ENCODE results near the gene NRTN. TPM values are rescaled to one million over a fixed set of nuclear protein-coding genes. Genes with fewer than 3 reads are reported as not detected.

Gene NRTN
- polyA plus RNA-seq, 1 donor (not counting 4 experiments of a cell fraction or from before 2014, with no cell fraction given), result not detected

DNA sequence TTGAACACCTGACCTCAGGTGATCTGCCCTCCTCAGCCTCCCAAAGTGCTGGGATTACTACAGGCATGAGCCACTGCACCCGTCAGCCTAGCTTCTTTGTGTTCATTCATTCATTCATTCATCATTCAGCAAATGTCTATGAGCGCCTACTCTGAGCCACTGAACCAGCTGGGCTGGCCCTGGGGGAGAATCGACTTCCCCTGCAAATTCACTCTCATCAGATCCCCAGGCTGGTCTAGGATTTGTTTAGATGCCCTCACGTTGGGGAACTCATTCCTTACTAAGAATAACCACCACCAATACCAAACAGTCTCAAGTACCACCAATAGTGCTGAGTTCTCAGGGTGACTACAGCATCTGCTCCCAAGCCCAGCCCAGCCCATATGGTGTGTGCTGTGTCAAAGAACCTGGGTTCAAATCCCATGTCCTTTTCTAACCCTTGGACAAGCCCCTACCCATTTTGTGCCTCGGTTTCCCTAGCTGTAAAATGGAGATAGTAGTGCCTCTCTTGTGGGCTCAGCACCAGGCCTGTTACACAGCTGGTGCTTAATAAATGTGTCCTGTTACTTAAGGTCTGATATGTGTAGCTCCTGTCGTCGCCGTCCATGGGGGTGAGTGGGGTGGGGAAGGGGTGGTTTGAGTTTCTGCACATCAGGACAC, 16.8 kb downstream of the NRTN start:
- no peak for TF ChIP-seq EZH2 (IDR thresholded peaks at IDR 0.05; ENCODE audit: low read length)
- TF ChIP-seq, protein P1, sequence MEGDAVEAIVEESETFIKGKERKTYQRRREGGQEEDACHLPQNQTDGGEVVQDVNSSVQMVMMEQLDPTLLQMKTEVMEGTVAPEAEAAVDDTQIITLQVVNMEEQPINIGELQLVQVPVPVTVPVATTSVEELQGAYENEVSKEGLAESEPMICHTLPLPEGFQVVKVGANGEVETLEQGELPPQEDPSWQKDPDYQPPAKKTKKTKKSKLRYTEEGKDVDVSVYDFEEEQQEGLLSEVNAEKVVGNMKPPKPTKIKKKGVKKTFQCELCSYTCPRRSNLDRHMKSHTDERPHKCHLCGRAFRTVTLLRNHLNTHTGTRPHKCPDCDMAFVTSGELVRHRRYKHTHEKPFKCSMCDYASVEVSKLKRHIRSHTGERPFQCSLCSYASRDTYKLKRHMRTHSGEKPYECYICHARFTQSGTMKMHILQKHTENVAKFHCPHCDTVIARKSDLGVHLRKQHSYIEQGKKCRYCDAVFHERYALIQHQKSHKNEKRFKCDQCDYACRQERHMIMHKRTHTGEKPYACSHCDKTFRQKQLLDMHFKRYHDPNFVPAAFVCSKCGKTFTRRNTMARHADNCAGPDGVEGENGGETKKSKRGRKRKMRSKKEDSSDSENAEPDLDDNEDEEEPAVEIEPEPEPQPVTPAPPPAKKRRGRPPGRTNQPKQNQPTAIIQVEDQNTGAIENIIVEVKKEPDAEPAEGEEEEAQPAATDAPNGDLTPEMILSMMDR (optimal IDR thresholded peaks at IDR 0.05 in 1 of 3, IDR thresholded peaks at IDR 0.05 in 1 of 3, conservative IDR thresholded peaks at IDR 0.05 in 1 of 3; ENCODE audit: extremely low read depth in 1 of 3, insufficient read depth in 2 of 3, low read length in 3 of 3), result no peak
- DNase-seq (ENCODE audit: low read depth, low spot score) (no peak), FAIRE-seq (no peak)
- Histone ChIP-seq H3K9me3 (ENCODE audit: control insufficient read depth, low read depth, low read length) (no peaks in the 10 kb centered on the region), H3K27me3 (ENCODE audit: control insufficient read depth, extremely low read depth, insufficient read depth, low read length) (peaks cover 6% of the 10 kb centered on the region), H3K4me3 (ENCODE audit: control insufficient read depth in 2 of 3, extremely low read depth in 1 of 3, insufficient read depth in 2 of 3, low read depth in 1 of 3, low read length in 3 of 3) (no peak overlapping the region), H3K36me3 (ENCODE audit: control insufficient read depth in 2 of 2, extremely low read depth in 1 of 2, insufficient read depth in 2 of 2, low read length in 2 of 2) (no peaks in the 10 kb centered on the region), H3K27ac (ENCODE audit: control insufficient read depth, insufficient read depth, low read length) (no peak overlapping the region), H3K4me2 (ENCODE audit: control insufficient read depth, extremely low read depth, insufficient read depth, low read depth, low read length) (no peak overlapping the region), H3K79me2 (ENCODE audit: control insufficient read depth, insufficient read depth, low read length) (no peaks in the 10 kb centered on the region), H3K9ac (ENCODE audit: control insufficient read depth, extremely low read depth, insufficient read depth, low read length) (no peak overlapping the region), H3K4me1 (ENCODE audit: control insufficient read depth, extremely low read depth, insufficient read depth, low read length) (no peaks in the 10 kb centered on the region), H4K20me1 (ENCODE audit: control insufficient read depth, extremely low read depth, insufficient read depth, low read length) (no peaks in the 10 kb centered on the region), H2AFZ (ENCODE audit: control insufficient read depth, low read length) (no peak overlapping the region), H3K9me1 (ENCODE audit: control insufficient read depth, extremely low read depth, insufficient read depth, low read length) (no peaks in the 10 kb centered on the region)
- dilution Hi-C loops (cut with MboI; ENCODE audit: extremely low pct_ligation_motif_present, low sequenced_read_pairs), result no loop called here

DNA sequence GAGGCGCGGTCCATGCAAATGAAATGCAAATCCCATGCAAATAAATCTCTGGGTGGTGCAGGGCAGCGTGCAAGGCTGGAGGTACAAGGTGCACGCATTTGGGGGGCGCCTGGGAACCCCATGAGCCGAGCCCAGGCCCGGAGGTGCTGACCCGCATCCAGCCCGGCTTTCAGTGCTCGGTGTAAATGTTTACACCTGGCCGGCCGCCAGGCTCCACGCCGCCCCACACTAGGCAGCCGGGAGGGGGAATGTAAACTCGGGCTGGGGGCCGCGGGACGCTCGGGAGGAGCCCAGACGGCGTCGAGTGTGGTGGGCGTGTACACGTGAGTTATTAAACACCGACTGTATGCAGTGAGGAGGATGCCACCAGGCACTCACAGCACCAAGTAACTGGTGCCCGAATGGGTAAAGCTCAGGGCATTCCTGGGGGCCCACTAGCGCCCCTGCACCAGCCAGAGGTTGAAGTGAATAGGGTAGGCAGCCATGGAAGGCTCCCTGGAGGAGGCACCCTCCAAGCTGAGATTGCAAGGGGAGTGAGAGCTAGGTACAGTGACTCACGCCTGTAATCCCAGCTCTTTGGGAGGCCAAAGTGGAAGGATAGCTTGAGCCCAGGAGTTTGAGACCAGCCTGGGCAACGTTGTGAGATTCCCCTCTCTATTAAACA, 17.4 kb downstream of the NRTN start:
- Histone ChIP-seq H3K9ac (ENCODE audit: control insufficient read depth, extremely low read depth, insufficient read depth, low read length) (no peak overlapping the region), H3K36me3 (ENCODE audit: control insufficient read depth in 2 of 2, extremely low read depth in 1 of 2, insufficient read depth in 2 of 2, low read length in 2 of 2) (no peaks in the 10 kb centered on the region), H4K20me1 (ENCODE audit: control insufficient read depth, extremely low read depth, insufficient read depth, low read length) (no peaks in the 10 kb centered on the region), H3K27ac (ENCODE audit: control insufficient read depth, insufficient read depth, low read length) (no peak overlapping the region), H3K79me2 (ENCODE audit: control insufficient read depth, insufficient read depth, low read length) (no peaks in the 10 kb centered on the region), H3K9me3 (ENCODE audit: control insufficient read depth, low read depth, low read length) (no peaks in the 10 kb centered on the region), H3K4me1 (ENCODE audit: control insufficient read depth, extremely low read depth, insufficient read depth, low read length) (no peaks in the 10 kb centered on the region), H3K4me2 (ENCODE audit: control insufficient read depth, extremely low read depth, insufficient read depth, low read depth, low read length) (no peak overlapping the region), H3K9me1 (ENCODE audit: control insufficient read depth, extremely low read depth, insufficient read depth, low read length) (no peaks in the 10 kb centered on the region), H2AFZ (ENCODE audit: control insufficient read depth, low read length) (no peak overlapping the region), H3K27me3 (ENCODE audit: control insufficient read depth, extremely low read depth, insufficient read depth, low read length) (peaks cover 6% of the 10 kb centered on the region), H3K4me3 (ENCODE audit: control insufficient read depth in 2 of 3, extremely low read depth in 1 of 3, insufficient read depth in 2 of 3, low read depth in 1 of 3, low read length in 3 of 3) (no peak overlapping the region)
- no peak for DNase-seq (ENCODE audit: low read depth, low spot score)
- FAIRE-seq, result no peak
- TF ChIP-seq, protein P1 (optimal IDR thresholded peaks at IDR 0.05 in 1 of 3, IDR thresholded peaks at IDR 0.05 in 1 of 3, conservative IDR thresholded peaks at IDR 0.05 in 1 of 3; ENCODE audit: extremely low read depth in 1 of 3, insufficient read depth in 2 of 3, low read length in 3 of 3), result no peak
- no peak for TF ChIP-seq EZH2 (IDR thresholded peaks at IDR 0.05; ENCODE audit: low read length)
- dilution Hi-C loops (cut with MboI; ENCODE audit: extremely low pct_ligation_motif_present, low sequenced_read_pairs), result no loop called here

Measured in keratinocyte (primary cell).